ENCODE data around the gene BARX2.
"Not testable (repeated sequence)": the region's sequence is repeated elsewhere in the genome, so short reads cannot be mapped to it uniquely, and the experiment has no call there.

The BARX2 gene, protein sequence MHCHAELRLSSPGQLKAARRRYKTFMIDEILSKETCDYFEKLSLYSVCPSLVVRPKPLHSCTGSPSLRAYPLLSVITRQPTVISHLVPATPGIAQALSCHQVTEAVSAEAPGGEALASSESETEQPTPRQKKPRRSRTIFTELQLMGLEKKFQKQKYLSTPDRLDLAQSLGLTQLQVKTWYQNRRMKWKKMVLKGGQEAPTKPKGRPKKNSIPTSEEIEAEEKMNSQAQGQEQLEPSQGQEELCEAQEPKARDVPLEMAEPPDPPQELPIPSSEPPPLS

DNA sequence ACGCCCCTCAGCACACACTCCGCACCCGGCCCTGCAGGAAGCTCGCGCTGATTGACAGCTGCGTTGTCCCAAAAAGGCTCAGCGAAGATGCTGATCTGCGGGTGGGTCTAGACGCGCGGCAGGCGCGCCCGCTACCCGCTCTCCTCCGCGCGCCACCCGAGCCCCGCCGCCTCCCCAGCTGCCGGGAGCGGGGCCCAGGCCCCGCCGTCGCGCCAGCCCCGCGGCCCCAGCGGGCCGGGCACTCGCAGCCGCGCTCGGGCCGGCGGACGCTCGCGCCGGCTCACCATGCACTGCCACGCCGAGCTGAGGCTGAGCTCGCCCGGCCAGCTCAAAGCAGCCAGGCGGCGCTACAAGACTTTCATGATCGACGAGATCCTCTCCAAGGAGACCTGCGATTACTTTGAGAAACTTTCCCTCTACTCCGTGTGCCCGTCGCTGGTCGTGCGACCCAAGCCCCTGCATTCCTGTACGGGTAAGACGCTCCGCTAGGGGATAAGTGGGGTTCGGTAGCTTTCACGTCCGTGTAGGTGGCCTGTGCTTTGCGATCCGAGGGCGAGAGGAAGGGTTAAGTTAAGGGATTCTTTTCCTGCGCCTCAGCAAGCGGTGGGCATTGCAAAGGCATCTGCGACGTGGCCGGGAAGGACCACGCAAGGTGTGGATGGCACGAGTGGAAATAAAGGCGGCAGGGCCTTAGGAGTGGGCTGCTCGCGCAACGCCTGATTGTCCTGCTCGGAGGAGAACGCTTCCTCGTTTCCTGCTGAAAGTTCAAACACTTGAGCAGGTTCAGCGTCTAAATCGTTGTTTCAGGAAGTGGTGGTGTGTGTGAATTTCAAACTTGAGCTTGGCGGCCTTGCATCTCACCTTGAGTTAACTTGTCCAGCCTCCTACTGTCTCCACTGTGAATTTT, at the start of gene BARX2:
Gene BARX2, plus strand, starts transcription at position 98 of the 907 bp plus-strand sequence. Its CDS starts 188 bp downstream, at position 286.
- DNase-seq (ENCODE audit: low read depth in 2 of 2) = peak; percentile 18 to 19

DNA sequence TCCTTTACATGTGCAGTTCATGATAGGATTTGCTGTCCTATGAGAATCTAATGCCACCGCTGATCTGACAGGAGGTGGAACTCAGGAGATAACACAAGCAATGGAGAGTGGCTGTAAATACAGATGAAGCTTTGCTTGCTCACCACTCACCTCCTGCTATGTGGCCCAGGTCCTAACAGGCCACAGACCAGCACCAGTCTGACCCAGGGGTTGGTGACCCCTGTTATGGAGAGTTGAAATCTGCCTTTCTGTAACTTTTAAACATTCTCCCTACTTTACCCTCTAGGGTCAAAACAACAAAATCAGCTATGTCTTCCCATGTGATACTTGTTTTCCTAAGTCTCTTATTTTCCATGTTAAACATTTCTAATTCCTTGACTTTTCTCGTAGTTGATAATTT, 48.7 kb upstream of the BARX2 start:
- no peak for DNase-seq (ENCODE audit: low read depth in 2 of 2)

DNA sequence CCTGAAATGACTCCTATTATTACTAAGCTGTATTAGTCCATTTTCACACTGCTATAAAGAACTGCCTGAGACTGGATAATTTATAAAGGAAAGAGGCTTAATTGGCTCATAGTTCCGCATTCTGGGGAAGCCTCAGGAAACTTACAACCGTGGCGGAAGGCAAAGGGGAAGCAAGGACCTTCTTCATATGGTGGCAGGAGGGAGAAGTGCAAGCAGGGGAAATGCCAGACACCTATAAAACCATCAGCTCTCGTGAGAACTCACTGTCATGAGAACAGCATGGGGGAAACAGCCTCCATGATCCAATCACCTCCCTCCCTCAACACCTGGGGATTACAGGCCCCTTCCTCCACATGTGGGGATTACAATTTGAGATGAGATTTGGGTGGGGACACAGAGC, 47.9 kb upstream of the BARX2 start:
- DNase-seq (ENCODE audit: low read depth in 2 of 2) = not testable (repeated sequence)

DNA sequence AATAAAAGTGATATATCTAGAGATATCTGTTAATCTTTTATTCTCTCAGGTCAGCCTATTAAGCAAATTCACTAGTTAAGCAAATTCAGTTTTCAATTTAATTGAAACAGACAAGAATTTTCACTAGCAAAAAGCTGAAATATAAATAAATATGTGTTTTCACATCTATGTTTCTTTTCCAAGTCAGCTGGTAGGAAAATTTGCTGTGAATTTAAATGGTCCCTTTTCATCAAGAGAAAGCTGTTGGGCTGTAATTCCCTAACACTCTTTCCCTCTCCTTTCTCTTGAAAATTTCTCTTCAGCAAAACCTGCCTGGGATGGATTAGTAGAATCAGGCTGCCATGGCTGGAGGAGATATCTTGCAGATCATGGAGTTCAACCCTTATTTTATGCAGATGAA, 46.9 kb upstream of the BARX2 start:
- DNase-seq (ENCODE audit: low read depth in 2 of 2) = no peak

DNA sequence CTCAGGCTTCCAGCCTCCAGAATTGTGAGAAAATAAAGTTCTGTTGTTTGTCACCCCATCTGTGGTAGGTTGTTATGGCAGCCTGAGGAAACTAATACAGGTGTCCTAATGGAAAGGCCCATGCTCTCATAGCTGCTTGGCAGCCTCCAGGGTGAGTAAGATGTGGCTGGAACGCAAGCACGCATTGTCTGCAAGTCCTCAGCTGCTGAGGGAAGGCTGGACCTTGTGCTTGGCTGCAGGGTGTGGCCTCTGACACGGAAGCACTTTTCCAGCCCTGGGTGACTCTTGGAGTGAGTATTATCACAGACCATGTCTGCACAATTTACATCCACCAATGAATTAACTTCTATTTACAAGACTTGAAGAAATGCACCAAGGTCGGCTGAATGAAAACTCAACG, 44.4 kb upstream of the BARX2 start:
- no peak for DNase-seq (ENCODE audit: low read depth in 2 of 2)

DNA sequence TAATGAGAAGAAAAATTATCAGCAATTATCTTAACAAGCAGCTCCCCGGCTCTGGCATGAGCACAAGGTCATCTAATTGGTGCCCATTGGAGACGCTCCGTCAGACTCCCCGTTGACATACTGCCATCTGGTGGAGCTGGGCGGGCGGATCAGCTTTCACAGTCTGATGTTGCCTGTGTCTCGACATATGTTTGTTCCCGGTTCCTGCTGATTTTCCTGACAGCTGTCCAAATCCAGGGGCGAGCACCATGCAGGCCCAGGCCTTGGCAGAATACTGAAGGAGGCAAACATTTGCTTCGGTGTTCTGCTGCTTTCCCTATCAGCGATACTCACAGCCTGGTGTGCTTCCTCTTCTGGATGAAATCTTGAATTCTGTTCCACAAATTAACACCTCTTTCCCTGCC, 43.8 kb upstream of the BARX2 start:
- DNase-seq (ENCODE audit: low read depth in 2 of 2) = peak; percentile 46 to 58

DNA sequence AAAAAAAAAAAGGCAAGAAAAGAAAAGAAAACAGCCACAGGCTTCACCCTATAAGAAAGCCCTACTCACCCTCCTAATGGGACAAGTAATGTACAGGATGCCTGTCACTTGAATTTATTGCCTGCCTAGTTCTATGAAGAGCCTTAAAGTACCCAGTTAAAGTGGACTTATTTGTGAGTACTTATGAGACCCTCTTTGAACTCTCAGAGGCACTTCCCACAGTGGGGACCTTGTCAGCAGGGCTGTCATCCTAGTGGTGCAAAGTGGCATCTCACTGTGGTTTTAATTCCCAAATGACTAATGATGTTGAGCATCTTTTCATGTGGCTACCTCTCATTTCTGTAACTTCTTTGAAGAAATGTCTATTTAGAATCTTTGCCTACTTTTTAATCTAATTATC, 41.8 kb upstream of the BARX2 start:
- no peak for DNase-seq (ENCODE audit: low read depth in 2 of 2)

DNA sequence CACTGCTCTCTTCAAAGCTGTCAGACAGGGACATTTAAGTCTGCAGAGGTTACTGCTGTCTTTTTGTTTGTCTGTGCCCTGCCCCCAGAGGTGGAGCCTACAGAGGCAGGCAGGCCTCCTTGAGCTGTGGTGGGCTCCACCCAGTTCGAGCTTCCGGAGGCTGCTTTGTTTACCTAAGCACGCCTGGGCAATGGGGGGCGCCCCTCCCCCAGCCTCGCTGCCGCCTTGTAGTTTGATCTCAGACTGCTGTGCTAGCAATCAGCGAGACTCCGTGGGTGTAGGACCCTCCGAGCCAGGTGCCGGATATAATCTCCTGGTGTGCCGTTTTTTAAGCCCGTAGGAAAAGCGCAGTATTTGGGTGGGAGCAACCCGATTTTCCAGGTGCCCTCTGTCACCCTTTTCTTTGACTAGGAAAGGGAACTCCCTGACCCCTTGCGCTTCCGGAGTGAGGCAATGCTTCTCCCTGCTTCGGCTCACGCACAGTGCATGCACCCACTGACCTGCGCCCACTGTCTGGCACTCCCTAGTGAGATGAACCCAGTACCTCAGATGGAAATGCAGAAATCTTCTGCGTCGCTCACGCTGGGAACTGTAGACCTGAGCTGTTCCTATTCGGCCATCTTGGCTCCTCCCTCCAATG, 31.2 kb upstream of the BARX2 start:
- not testable (repeated sequence) for DNase-seq (ENCODE audit: low read depth in 2 of 2)

DNA sequence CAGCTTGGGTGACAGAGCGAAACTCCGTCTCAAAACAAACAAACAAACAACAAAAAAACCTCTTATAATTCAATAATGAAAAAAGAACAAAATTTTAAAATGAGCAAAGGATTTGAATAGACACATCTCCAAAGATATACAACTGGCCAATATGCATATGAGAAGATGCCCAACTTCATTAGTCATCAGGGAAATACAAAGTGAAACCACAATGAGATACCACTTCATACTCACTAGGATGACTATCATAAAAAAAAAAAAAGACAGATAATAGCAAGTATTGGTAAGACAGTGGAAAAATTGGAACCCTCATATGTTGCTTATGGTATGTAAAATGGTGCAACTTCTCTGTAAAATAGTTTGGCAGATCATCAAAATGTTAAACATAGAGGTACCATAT, 28.7 kb upstream of the BARX2 start:
- DNase-seq (ENCODE audit: low read depth in 2 of 2) = no peak

DNA sequence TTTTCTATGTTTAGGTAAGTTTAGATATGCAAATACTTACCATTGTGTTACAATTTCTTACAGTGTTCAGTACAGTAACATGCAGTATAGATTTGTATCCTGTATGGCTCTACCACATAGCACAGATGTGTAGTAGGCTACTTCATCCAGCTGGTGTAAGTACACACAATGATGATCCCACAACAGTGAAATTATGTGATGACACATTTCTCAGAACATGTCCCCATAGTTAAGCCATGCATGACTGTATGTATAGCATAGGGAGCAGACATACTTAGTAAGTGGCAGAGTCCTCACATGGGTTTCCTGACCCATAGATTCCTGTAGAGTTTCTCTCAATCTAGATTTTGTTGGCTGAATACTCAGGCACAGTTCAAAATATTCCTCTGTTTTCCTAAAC, 26.8 kb upstream of the BARX2 start:
- no peak for DNase-seq (ENCODE audit: low read depth in 2 of 2)

DNA sequence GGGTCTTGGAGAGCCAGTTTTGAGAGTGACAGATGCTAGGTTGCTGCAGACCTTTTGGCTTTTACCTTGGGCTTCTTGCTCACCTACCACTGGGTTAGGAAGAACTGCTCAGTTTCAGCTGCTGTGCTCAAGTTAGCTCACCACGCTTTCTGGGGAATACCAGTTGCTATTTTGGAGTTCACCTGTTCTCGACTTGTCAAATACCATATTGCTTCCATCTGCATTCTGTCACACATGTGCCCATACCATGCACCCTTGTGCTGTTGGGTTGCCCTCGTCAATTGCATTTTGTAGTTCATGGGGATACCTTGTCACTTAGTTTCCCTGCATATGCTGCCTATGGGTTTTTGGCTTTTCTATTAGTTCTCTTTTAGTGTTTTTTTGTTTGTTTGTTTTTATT, 23.0 kb upstream of the BARX2 start:
- no peak for DNase-seq (ENCODE audit: low read depth in 2 of 2)

DNA sequence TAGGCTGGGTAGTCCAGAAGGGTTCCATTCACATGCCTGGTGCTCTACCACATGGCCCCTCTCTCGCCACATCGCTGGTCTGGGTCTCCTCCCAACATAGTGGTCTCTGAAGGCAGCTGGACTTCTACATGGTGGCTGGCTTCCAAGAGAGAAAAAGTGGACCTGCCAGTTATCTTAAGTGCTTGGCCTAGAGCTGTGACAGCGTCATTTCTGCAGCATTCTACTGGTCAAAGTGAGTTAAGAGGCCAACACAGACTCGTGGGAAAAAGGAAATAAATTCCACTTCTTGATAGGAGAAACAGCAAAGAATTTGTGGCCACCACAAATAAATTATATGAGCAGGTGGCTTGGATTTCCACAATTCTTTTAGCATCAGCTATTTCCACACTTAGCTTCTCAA, 21.0 kb upstream of the BARX2 start:
- DNase-seq (ENCODE audit: low read depth in 2 of 2) = no peak

DNA sequence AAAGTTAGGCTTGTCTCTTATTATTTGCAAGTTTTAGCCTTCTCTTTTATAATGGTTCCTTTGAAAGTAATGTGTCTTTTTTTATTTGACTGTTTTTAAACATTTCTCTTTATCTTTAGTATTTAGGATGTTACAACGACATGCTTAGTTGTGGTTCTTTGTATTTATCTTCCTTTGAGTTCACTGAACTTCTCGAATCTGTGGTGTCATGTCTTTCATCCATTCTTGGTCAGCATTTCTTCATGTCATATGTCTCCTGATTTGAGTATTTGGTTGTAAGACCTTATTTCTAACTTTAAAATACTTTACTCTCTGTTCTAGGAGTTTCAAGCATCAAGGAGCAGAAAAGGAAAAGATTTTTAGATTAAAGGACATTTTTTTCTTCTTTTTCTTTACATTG, 15.9 kb upstream of the BARX2 start:
- no peak for DNase-seq (ENCODE audit: low read depth in 2 of 2)

DNA sequence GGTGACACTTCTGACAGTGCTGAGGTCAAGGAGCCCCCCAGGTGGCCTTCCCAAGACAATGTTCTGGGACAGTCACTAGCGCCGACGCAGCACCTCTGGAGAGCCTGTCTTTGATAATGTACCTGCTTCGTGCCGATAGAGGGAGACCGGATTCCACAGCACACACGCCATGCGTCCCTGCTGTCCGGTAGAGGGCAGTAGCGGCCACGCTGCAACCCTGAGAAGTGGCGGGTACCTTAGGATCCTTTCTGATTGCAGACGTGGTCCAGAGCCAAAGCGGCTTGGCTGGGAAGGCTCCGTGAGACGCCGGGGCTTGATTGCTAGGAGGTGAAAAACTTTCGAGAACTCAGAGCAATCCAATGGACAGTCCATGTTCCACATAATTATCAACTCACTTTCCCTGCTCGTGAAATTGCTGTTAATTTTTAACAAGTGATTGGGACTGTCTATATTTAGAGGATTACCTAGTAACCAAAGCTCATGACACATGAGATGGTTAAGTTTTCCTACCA, 11.4 kb upstream of the BARX2 start:
- DNase-seq (ENCODE audit: low read depth in 2 of 2) = peak; percentile 60 to 70

DNA sequence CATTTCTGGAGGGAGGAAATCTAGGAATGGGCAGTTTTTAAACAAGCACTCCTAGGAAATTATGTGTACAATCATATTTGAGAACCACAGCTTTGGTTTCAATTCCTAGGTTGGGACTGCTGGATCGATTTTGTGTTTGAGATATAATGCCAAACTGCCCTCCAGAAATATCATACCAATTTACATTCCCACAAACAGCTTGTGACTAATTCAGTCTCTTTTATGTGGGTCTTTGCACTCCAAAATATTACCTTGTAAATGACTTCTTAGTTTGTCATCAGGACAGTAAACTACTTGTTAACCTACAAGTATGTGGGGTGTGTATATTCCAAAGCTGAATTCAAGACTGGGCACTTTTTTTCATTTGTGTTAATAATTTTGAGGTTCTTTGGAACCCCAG, 9.8 kb upstream of the BARX2 start:
- DNase-seq (ENCODE audit: low read depth in 2 of 2) = no peak

DNA sequence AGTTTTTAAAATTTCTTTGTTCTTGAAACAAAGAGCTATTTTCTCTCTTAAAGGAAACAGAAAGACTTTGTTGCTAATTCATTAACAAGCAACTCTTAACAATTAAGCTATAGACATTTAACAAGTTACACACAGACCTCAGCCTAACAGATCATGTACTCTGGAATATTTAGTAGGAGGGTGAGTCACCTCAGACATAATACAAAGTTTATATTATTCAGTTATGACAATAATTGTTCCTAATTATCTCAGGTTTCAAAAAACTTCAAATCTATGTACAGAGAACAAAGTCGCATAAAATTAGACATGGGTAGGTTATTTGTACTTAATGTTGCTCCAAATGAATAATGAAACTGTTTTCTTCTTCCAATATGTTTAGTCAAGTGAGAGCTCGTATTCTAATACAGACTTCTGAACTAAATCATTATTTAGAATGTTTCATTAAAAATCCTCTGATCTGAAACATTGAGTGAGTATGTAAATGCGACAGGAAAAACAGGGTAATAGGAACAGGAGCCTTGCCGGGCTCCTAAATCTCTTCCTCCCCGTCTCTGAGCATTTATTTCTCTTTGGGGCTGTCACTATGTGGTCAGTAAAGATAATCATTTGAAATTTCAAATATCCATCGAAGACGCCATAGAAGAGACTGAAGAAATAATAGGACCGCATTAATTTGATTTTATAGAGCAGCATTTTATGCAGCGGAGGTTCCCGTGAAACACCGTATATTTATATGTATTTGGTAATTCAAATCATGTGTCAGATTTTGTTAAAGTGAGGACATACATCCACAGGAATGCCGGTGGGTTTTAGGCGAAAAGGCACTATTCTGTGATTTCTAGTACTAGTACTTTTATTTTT, 8.7 kb upstream of the BARX2 start:
- no peak for DNase-seq (ENCODE audit: low read depth in 2 of 2)

DNA sequence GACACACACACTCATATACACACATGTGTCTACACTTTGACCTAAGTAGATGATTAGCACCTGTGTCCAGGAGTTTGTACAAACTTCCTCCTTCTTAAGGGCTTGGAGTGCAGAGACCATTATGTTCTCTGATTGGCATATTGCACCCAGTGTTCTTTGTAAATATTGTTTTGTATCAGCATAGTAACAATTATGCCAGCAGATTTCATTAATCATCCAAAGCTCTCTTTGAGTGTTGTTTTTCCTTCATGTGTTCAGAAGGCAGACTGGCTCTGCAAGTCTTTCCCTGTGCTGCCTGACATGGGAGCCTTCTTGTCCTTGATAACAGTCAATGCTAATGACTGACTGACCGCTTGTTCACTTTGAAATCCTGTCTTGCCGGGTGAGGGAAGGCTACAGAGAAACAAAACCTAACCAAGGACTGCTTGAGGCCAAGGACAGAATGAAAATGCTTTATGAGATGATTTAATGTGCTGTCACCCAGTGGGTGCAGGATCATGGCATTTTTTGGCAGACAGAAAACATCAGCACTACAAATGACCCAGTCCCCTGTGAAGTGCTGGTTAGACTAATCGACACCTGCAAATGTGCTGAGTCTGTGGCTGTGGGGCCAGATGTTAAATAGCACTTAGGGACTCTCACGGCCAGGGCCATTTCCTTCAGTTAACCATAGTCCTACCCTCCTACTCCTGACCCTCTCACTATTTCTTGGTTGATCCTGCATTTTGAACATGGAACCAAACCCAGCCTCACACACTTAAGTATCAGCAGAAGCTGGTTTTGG, 6.6 kb upstream of the BARX2 start:
- no peak for DNase-seq (ENCODE audit: low read depth in 2 of 2)

DNA sequence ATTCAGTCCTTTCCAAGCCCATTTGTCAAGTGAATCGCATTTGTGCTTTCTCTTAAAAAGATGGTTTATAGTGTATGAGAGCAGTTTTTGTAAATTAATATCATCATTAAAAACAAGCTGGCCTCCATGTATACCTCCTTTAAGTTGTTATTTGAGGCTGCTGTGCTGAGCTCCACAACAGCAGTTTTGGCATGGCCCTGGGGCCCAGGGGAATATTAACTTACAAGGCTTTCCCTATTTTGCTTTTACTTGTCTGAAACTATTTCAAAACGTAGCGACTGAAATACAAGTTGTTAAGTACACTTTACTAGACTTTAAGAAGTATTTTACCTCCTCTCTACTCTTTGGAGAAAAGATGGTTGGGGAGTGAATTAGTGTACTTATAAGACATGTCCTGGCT, 4.9 kb upstream of the BARX2 start:
- no peak for DNase-seq (ENCODE audit: low read depth in 2 of 2)

DNA sequence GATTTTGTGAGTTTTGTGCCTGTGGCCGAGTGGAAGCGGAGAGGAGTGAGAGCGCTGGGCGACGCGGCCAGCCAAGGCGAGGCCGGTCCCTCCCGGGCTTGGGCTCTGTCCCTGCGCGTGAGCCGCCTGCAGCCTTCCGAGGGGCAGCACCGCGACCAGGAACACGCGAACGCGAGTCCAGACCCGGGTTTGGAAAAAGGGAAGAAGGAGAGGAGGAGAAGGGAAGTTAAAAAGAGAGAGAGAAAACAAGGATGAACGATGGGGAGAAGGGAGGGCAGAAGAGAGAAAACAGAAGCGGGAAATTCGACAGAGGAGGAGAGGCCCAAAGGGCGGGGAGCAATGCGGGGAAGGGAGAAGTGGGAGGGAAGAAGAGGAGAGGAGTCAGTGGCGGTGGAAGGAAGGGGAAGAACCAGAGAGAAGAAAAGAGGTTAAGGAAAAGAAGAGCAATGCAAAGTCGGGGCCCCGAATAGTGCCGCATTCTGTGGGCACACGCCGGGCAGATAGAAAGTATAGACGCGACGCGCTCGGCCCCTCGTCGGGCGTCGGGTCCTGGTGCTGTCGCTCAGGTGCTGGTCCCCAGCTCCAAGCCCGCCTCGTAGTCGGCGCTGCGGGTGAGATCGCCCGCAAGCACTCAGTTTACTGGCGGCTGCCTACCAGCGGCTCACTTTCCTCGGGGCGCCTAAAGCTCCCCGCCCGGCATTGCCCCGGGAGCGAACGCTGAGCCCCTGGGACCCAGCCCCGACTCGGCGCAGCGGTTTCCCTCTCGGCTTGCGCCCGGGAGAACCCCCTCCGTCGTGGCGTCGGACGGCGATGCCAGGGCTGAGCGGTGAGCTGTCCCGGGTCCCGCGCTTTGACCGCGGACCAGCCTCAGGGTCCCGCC, 2.8 kb upstream of the BARX2 start:
- DNase-seq (ENCODE audit: low read depth in 2 of 2) = no peak

DNA sequence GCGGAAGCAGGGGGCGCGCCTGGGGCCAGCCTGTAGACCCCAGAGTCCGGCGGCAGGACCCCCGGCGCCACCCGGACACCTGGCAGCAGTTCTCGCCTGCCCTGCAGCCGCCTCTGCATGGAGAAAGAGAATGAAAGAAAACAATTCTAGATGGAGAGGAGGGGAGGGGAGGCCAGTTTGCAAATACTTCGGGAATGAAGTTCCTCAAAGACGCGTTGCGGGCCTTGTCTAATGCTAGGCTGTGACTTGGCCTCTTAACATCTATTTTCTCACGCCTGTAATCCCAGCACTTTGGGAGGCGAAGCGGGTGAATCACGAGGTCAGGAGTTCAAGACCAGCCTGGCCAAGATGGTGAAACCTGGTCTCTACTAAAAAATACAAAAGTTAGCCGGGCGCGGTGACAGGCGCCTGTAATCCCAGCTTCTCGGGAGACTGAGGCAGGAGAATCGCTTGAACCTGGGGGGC, 2.1 kb upstream of the BARX2 start:
- DNase-seq (ENCODE audit: low read depth in 2 of 2) = no peak

Data from stimulated activated CD8-positive, alpha-beta memory T cell treated with anti-CD3 and anti-CD28 coated beads, Interleukin-2, amount 100 ng/mL, for 48 hours (primary cell).